ENCODE data around the gene PFDN1. TPM values are rescaled to one million over a fixed set of nuclear protein-coding genes. Genes with fewer than 3 reads are reported as not detected.

PFDN1 gene
- total RNA-seq, 1 donor from 2014 or later: 42.7 TPM

- intact Hi-C loops (cut with DNase I): no loop called here
- ATAC-seq (no peak), DNase-seq (ENCODE audit: low spot score) (no peak)
These were observed 28.7 kb upstream of the PFDN1 start for GRCh38 chr5:140331638-140332037.

GRCh38 chr5:140329739-140330481 is 27.0 kb upstream of the PFDN1 start:
- intact Hi-C loops (cut with DNase I): no loop called here
- ATAC-seq (no peak), DNase-seq (ENCODE audit: low spot score) (no peak)

GRCh38 chr5:140328036-140328764 is 25.3 kb upstream of the PFDN1 start:
- intact Hi-C loops (cut with DNase I): no loop called here
- DNase-seq (ENCODE audit: low spot score) (no peak), ATAC-seq (no peak)

- intact Hi-C loops (cut with DNase I): no loop called here
- no peak for ATAC-seq
These were observed 24.7 kb upstream of the PFDN1 start for GRCh38 chr5:140327589-140327988.

GRCh38 chr5:140325486-140325885 is 22.6 kb upstream of the PFDN1 start:
- intact Hi-C loops (cut with DNase I): no loop called here
- ATAC-seq (no peak), DNase-seq (ENCODE audit: low spot score) (no peak)

More at GRCh38 chr5:140327589-140327988, 24.7 kb upstream of the PFDN1 start:
- DNase-seq (ENCODE audit: low spot score): no peak

GRCh38 chr5:140324617-140325241 is 21.8 kb upstream of the PFDN1 start:
- DNase-seq (ENCODE audit: low spot score): no peak

GRCh38 chr5:140324041-140324600 is 21.2 kb upstream of the PFDN1 start:
- DNase-seq (ENCODE audit: low spot score) (no peak), ATAC-seq (no peak)
- intact Hi-C loops (cut with DNase I): no loop called here

More at GRCh38 chr5:140324617-140325241, 21.8 kb upstream of the PFDN1 start:
- intact Hi-C loops (cut with DNase I): no loop called here
- no peak for ATAC-seq

- intact Hi-C loops (cut with DNase I): no loop called here
- DNase-seq (ENCODE audit: low spot score): peak; percentile 75
- ATAC-seq: peak; percentile 64
These were observed 20.1 kb upstream of the PFDN1 start for GRCh38 chr5:140322751-140323731.

- intact Hi-C loops (cut with DNase I): no loop called here
- ATAC-seq (peak; percentile 83), DNase-seq (ENCODE audit: low spot score) (no peak)
These were observed 18.9 kb upstream of the PFDN1 start for GRCh38 chr5:140321796-140322195.

- ATAC-seq: no peak
- intact Hi-C loops (cut with DNase I): no loop called here
- no peak for DNase-seq (ENCODE audit: low spot score)
These were observed 16.9 kb upstream of the PFDN1 start for GRCh38 chr5:140319833-140320232.

GRCh38 chr5:140318792-140319191 is 15.9 kb upstream of the PFDN1 start:
- no peak for ATAC-seq
- intact Hi-C loops (cut with DNase I): no loop called here
- no peak for DNase-seq (ENCODE audit: low spot score)

- intact Hi-C loops (cut with DNase I): no loop called here
- no peak for ATAC-seq
- no peak for DNase-seq (ENCODE audit: low spot score)
These were observed 15.0 kb upstream of the PFDN1 start for GRCh38 chr5:140317859-140318258.

- ATAC-seq: no peak
- intact Hi-C loops (cut with DNase I): no loop called here
- no peak for DNase-seq (ENCODE audit: low spot score)
These were observed 9.9 kb upstream of the PFDN1 start for GRCh38 chr5:140312791-140313189.

- DNase-seq (ENCODE audit: low spot score) (no peak), ATAC-seq (peak; percentile 55)
- intact Hi-C loops (cut with DNase I): no loop called here
These were observed 9.3 kb upstream of the PFDN1 start for GRCh38 chr5:140312067-140312790.

- intact Hi-C loops (cut with DNase I): no loop called here
- ATAC-seq (no peak), DNase-seq (ENCODE audit: low spot score) (no peak)
These were observed 8.1 kb upstream of the PFDN1 start for GRCh38 chr5:140311011-140311467.

- ATAC-seq (no peak), DNase-seq (ENCODE audit: low spot score) (no peak)
- intact Hi-C loops (cut with DNase I): no loop called here
These were observed 7.5 kb upstream of the PFDN1 start for GRCh38 chr5:140310434-140310833.

GRCh38 chr5:140309706-140310249 is 6.9 kb upstream of the PFDN1 start:
- ATAC-seq: no peak
- intact Hi-C loops (cut with DNase I): no loop called here
- no peak for DNase-seq (ENCODE audit: low spot score)

GRCh38 chr5:140305471-140305870 is 2.6 kb upstream of the PFDN1 start:
- no peak for ATAC-seq
- no peak for DNase-seq (ENCODE audit: low spot score)
- intact Hi-C loops (cut with DNase I): no loop called here

Data from sciatic nerve (tissue), 2 donors.